GM12878 (cell line): ENCODE measurements around the gene NINJ1.

ENCODE experiments used
- CHD2 ChIP-seq: IDR thresholded peaks from 2 replicates; pipeline ENCODE4 v1.6.1; 2011; ENCODE audit warnings: low read depth, low read length, improper control_type of control experiment, borderline replicate concordance
- SKIL ChIP-seq: fragments of 450-650 bp; IDR thresholded peaks from 2 replicates; pipeline ENCODE4 v1.6.1; 2017; ENCODE audit warnings: mild to moderate bottlenecking, low read depth, inconsistent platforms; ENCODE audit not compliant: poor library complexity, severe bottlenecking
- TF ChIP-seq, protein P1 (sequence below), 3 experiments: IDR thresholded peaks in 2 of 3; conservative IDR thresholded peaks in 1 of 3; 2 replicates each; pipeline ENCODE4 v1.5.1; 2011; ENCODE audit warnings: low read depth in 3 of 3, low read length in 3 of 3, mild to moderate bottlenecking in 3 of 3, control low read depth in 2 of 3, moderate library complexity in 2 of 3, inconsistent platforms in 1 of 3, mixed read lengths in 1 of 3; ENCODE audit not compliant: control insufficient read depth in 2 of 3, insufficient read depth in 1 of 3; ENCODE audit errors: extremely low read depth in 1 of 3

- TF ChIP-seq SKIL (no peak), CHD2 (no peak)
- TF ChIP-seq, protein P1, sequence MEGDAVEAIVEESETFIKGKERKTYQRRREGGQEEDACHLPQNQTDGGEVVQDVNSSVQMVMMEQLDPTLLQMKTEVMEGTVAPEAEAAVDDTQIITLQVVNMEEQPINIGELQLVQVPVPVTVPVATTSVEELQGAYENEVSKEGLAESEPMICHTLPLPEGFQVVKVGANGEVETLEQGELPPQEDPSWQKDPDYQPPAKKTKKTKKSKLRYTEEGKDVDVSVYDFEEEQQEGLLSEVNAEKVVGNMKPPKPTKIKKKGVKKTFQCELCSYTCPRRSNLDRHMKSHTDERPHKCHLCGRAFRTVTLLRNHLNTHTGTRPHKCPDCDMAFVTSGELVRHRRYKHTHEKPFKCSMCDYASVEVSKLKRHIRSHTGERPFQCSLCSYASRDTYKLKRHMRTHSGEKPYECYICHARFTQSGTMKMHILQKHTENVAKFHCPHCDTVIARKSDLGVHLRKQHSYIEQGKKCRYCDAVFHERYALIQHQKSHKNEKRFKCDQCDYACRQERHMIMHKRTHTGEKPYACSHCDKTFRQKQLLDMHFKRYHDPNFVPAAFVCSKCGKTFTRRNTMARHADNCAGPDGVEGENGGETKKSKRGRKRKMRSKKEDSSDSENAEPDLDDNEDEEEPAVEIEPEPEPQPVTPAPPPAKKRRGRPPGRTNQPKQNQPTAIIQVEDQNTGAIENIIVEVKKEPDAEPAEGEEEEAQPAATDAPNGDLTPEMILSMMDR (IDR thresholded peaks at IDR 0.05 in 2 of 3, conservative IDR thresholded peaks at IDR 0.05 in 1 of 3; ENCODE audit: control insufficient read depth in 2 of 3, extremely low read depth in 1 of 3, insufficient read depth in 1 of 3, low read depth in 3 of 3, low read length in 3 of 3) = no peak
These were observed 36.4 kb downstream of the NINJ1 start for GRCh38 chr9:93097511-93098201.
